Fibroblast of skin of scalp (primary cell): ENCODE measurements around the gene CRYBB1.

Experiments used
- DNase-seq: peaks from one replicate; pipeline ENCODE4 v3.0.0-alpha.2; 2013

CRYBB1 gene

GRCh38 chr22:26574001-26574723, 43.7 kb downstream of the CRYBB1 start:
- no peak for DNase-seq

- no peak for DNase-seq
Observed at GRCh38 chr22:26573026-26573662, 44.7 kb downstream of the CRYBB1 start.

- DNase-seq, result no peak
Observed at GRCh38 chr22:26570864-26571525, 46.8 kb downstream of the CRYBB1 start.

- DNase-seq, result no peak
Observed at GRCh38 chr22:26570115-26570514, 47.7 kb downstream of the CRYBB1 start.

GRCh38 chr22:26568207-26568706, 49.6 kb downstream of the CRYBB1 start:
- DNase-seq, result no peak

- no peak for DNase-seq
Observed at GRCh38 chr22:26567610-26568009, 50.2 kb downstream of the CRYBB1 start.

GRCh38 chr22:26566994-26567393, 50.8 kb downstream of the CRYBB1 start:
- no peak for DNase-seq

GRCh38 chr22:26565889-26566288, 51.9 kb downstream of the CRYBB1 start:
- no peak for DNase-seq

- no peak for DNase-seq
Observed at GRCh38 chr22:26565181-26565580, 52.6 kb downstream of the CRYBB1 start.

- DNase-seq, result no peak
Observed at GRCh38 chr22:26564672-26565071, 53.2 kb downstream of the CRYBB1 start.

- no peak for DNase-seq
Observed at GRCh38 chr22:26564181-26564580, 53.6 kb downstream of the CRYBB1 start.

- DNase-seq, result no peak
Observed at GRCh38 chr22:26563022-26563421, 54.8 kb downstream of the CRYBB1 start.

GRCh38 chr22:26561756-26562417, 55.9 kb downstream of the CRYBB1 start:
- DNase-seq, result no peak

- DNase-seq, result no peak
Observed at GRCh38 chr22:26559961-26560575, 57.8 kb downstream of the CRYBB1 start.

- DNase-seq, result peak; percentile 66
Observed at GRCh38 chr22:26558248-26558895, 59.5 kb downstream of the CRYBB1 start.

- DNase-seq, result no peak
Observed at GRCh38 chr22:26556904-26557303, 60.9 kb downstream of the CRYBB1 start.

- no peak for DNase-seq
Observed at GRCh38 chr22:26555478-26555877, 62.3 kb downstream of the CRYBB1 start.

- DNase-seq, result no peak
Observed at GRCh38 chr22:26554956-26555355, 62.9 kb downstream of the CRYBB1 start.

GRCh38 chr22:26553056-26553752, 64.6 kb downstream of the CRYBB1 start:
- peak; percentile 92 for DNase-seq

GRCh38 chr22:26552466-26552865, 65.4 kb downstream of the CRYBB1 start:
- DNase-seq, result peak; percentile 69

GRCh38 chr22:26551568-26551967, 66.3 kb downstream of the CRYBB1 start:
- DNase-seq, result no peak
